ENCODE results near the gene PLTP.

GRCh38 chr20:45861221-45862075 is 50.5 kb downstream of the PLTP start:
- no peak for TF ChIP-seq POLR2A (IDR thresholded peaks at IDR 0.05; ENCODE audit: low read depth, low read length)
- TF ChIP-seq TAF1 (IDR thresholded peaks at IDR 0.05; ENCODE audit: low read depth, low read length), result no peak
- no peak for TF ChIP-seq POLR2AphosphoS5 (IDR thresholded peaks at IDR 0.05; ENCODE audit: low read depth, low read length)
- no peak for TF ChIP-seq PAX5 (IDR thresholded peaks at IDR 0.05; ENCODE audit: insufficient read depth, low read length, severe bottlenecking)

All from GM12891 (cell line).